Hematopoietic multipotent progenitor cell treated with erythropoietin and hydrocortisone succinate and interleukin-3 and kit ligand, for 4 days (in vitro differentiated cells): ENCODE results near the gene NECAB2.

ENCODE experiments used
- DNase-seq: peaks from one replicate; pipeline ENCODE4 v3.0.0-alpha.2; 2015

NECAB2 gene

DNA sequence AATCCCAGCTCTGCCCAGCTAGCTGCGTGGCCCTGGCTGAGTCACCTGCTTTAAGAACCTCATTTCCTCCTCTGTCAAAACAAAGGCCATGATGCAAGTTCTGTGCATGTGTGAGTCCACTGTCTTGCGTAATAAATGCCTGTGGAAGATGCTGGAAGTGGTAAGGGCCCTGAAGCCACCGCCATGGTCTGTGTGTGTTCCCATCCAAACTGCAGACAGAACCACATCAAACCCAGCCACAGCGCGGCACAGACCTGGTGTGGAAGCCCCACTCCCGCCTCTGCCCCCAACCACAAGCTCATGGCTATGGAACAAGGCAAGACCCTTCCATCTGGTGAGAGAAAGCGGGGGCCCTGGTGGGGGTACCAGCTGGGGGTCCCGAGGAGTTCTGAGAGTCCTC lies 26.0 kb downstream of the NECAB2 start:
- peak; percentile 65 for DNase-seq

DNA sequence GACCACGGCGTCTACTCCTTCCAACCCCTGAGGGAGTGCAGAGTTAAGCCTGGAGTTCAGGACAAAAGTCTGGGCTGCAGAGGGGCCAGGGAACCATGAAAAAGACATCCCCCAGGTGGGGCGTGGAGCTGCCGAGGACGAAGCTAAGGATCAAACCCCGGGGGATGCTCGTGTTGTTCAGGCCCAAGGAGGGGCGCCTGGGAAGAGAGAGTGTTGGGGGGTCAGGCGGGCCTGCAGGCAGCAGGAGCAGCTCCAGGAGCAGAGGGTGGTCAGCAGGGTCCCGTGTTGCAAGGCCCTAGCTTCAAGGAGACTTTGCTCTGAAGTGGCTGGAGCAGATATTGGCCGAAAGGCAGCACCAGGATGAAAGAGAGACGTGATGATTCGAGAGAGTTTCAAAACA lies 26.7 kb downstream of the NECAB2 start:
- no peak for DNase-seq

DNA sequence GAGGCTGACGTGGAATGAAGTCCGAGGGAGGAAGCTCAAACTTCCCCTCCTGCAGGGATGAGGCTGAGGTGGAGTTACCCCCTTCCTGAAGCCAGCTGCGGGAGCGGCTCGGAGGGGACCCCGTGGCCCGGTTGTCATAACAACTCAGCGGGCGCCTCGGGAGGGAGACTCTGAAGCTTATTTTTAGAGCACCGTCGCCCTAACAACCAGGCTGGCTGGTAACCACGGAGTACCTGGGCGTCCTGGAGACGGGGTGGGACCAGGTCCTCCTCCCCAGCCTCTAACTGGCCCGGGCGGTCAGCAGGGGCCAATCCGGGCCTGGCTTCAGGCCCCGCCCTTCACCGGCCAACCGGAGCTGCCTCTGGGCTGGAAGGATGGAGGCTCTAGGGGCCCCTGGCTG lies 27.7 kb downstream of the NECAB2 start:
- no peak for DNase-seq

DNA sequence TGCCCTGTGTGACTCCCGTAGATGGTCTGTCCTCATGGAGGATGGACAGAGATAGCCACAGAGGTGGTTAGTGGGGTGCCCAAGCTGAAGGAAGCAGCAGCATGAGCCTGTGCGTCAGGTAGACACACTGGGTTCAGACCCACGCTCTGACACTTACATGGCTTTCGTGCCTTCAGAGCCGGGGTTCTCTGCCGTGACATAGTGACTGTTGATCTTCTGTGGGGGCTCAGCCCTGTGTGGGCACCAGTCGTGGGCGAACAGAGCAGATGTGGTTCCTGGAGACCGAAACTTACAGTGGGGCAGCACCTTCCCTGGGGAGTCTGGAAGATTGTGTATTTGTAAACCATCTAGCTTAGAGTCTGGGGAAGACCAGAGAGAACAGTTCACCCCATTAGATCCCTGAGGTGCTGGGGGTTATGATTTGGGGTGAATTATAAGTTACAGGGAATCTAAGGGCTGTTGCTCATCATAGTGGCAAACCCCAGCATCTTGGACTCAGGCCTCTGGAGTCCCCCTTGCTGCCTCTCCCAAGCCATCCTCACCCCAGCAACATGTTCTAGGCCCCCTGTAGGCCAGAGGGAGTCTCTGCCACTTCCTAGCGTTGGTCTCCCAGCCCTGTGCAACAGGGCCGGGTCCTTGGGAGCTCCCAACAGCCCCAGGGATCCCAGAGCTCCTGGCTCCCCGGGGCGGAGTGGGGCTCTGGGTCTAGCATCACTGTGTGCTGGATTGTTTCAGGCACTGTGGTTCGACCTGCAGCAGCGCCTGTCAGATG lies 28.6 kb downstream of the NECAB2 start:
- DNase-seq: no peak

DNA sequence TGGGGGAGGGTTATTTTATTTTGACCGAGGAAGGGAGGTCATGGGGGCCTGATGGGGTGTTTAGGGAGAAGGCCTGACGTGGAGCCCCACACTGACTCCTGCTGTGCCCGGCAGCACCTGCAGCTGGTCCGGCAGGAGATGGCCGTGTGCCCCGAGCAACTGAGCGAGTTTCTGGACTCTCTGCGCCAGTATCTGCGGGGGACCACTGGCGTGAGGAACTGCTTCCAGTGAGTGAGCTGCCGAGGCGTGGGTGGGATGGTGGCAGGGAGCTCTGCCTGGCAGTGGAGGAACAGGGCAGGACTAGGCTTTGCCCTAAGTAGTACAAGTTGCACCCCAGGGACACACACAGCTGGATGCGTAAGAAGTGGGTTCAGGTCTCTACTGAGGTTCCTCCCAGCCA lies 30.0 kb downstream of the NECAB2 start:
- no peak for DNase-seq

DNA sequence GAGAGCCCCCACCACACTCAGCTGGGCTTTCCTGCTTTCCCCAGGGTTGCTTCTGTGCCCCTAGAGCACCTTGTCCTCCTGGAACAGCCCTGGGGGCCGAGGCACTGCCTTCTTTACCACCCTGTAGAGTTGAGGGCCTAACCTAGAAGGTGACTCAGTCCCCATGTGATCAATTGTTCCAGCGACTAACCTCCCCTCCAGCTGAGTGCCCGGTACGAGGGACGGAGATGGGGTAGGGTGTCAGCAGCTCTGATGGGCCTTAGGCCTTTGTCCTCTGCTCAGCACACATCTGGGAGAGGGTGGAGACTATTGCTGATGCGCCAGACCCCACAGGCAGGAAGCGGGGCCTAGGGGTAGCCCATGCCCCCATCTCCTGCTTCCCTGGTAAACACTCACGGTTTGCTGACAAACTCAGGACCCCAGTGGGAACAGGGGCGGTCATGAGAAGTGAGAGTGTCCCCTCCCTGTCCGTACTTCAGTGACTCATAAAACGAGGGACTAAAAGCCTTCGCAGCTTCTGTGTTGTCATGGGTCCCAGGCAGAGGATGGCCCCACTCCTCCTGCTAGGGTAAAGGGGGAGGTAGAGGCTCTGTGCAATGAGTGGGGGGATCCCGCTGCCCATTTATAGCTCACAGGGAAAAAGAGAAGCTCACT lies 33.1 kb downstream of the NECAB2 start:
- DNase-seq: no peak

DNA sequence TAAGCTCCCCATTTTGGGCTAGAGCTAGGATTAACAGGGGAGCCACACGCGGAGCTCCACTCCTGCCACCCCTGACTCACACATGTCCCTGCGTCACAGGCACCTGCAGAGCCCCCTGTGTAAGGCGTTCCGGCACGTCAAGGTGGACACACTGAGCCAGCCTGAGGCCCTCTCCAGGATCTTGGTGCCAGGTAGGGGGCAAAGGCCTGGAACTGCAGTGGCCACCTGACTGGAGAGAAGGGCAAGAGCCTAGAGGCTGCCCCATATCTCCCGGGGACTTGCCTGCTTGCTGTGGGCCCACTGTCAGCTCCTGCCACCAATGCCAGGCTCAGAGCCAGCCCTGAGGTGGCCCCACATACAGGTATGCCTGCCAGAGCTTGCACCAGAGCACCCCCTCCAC lies 33.7 kb downstream of the NECAB2 start:
- DNase-seq: no peak

DNA sequence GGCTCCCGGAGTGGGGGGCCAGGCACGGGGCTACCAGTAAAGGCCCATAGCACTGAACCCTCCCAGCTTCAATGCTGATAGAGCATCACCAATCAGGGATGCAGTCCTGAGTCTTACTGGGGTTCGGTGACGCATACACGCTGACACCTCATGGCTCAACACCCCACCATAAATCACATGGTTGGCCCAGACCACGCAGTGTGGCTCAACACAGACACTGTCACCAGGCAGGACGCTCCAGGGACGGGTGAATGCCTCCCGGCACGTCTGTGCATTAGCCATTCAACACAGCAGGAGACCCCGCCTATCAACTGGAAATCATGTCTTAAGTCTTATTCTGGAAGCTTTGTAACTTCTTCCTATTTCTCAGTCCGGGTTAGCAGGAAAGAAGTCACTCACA lies 35.0 kb downstream of the NECAB2 start:
- no peak for DNase-seq

DNA sequence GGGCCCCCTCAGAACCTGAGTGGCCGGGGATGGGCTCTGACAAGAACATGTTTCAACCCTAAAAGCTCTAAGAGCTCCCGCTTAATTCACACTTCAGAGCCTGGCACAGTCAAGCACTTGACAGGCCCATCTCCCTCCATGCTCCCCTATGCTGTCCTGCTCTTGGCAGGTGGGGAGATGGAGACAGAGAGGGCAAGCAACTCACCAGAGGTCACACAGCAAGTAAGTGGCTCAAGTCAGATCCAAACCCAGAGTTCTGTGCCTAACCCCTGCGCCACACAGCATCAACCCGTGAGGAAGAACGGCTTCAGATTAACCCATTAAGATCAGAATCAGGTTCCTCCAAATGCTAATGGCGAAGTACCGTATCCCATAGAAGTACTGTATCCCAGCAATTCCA lies 36.4 kb downstream of the NECAB2 start:
- DNase-seq: no peak

DNA sequence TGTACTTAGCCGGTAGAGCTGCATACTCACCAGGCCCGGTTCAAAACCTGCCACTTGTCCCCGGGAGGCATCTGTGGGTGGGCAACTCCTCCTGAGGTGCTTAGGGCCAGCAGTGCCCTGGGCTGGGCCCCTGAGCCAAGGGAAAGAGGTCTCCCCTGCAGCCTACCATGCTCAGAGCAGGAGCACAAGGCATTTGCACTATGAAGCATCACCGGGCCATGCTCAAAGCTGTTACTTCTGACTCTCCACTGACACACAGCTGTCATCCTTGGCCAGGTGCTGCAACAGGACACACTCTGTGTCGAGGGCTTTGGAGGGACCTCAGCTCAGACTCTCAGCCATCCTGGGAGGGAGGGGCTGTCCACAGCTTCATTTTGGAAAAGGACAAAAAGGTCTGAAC lies 37.3 kb downstream of the NECAB2 start:
- DNase-seq: no peak

DNA sequence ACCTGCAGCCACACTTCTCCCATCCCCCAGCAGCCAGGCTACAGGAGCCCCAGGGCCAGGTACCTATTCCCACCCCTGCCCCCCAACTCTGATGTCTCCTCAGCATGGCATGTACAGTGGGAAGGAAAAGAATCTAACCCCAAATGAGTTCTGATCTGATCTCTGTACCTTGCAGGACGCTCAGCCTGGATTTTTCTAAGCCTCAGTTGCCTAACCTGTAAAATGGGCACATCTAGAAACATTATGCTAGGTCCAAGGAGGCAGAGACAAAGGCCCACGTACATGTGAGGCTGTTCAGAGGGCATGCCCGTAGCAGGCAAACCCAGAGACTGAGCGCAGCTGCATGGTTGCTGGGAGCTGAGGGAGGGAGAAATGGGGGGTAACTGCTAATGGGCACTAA lies 39.5 kb downstream of the NECAB2 start:
- DNase-seq: no peak

DNA sequence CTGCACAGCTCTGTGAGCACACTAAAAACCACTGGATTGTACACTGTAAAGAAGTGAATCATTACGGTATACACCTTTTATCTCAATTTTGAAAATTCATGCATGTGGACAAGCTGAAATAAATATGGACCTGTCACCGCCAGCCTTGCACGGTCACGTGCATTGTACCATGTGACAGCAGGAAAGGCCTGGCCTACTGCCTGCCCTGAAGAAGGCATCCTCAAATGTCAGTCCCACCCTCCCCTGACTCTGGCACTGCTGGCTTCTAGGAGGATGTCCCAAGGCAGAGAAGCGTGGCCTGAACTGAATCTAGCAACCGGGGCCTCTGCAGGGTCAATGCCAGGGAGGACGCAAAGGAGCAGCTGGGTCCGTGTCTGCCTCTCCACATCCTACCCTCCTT lies 39.9 kb downstream of the NECAB2 start:
- DNase-seq: no peak

DNA sequence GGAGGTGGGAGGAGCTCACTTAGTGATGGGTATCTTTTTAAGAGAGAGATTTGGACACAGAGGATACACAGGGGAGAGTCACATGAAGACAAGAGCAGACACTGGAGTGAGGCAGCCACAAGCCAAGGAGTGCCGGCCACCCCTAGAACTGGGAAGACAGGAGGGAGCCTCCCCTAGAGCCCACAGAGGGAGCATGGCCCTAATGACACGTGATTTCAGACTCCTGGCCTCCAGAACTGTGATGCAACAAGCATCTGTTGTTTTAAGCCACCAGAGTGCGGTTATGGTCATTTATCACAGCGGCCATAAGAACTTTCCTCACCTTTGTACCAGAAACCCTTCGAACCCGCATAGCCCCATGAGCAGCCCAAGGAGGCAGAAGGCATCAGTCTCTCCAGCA lies 41.2 kb downstream of the NECAB2 start:
- DNase-seq: no peak

DNA sequence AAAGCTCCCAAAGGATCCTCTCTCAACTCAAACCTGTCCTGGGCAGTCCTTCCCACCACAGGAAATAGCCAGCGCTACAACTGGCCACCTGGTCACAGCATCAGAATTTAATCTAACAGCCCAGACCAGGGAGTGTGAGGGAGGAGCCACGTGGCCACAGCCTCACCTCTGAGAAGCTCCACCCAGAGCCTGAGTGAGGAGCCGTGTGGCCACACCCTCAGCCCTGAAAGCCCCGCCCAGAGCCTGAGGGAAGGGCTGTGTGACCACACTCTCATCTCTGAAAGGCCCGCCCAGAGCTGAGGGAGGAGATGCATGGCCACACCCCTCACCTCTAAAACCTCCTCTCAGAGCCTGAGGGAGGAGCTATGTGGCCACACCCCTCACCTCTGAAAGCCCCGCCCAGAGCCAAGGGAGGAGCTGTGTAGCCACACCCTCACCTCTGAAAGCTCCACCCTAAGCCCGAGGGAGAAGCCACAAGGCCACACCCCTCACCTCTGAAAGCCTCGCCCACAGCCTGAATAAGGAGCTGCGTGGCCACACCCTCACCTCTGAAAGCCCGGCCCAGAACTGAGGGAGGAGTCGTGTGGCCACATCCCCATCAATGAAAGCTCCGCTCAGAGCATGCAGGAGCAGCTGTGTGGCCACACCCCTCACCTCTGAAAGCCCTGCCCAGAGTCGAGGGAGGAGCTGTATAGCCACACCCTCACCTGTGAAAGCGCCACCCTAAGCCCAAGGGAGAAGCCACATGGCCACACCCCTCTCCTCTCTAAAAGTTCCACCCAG lies 45.9 kb downstream of the NECAB2 start:
- peak; percentile 97 for DNase-seq

DNA sequence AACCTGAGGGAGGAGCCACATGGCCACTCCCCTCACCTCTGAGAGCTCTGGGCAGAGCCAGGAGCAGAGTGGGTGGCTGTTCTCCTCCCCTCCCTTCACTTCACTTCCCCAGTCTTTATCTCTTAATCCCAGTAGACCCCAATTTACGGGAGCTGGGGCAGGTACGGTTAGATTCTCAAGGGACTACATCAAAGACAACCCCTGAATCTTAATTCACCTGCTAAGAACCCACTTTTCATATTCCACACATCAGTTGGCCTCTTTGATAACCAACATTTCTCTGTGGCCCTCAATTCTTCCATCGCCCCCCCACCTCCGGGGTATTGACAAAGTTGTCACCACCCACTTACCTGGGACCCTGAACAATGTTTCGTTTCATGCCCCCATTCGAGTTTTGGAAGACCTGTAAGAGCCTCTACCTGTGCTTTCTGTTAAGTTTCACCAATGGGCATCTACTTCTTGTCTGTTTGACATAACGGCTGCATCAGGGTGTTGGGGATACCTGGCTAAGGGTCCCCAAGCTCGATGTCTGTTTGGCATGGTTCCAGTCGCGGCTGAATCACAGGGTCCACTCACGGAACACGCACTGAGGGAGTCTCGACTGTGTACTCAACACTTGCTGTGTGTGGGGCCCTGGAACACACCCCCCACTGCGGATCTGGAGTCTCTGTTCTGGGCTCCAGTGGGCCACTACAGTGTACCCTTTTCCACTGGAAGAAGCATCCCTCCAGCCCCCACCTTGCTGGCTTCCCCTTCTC lies 46.7 kb downstream of the NECAB2 start:
- DNase-seq: no peak

DNA sequence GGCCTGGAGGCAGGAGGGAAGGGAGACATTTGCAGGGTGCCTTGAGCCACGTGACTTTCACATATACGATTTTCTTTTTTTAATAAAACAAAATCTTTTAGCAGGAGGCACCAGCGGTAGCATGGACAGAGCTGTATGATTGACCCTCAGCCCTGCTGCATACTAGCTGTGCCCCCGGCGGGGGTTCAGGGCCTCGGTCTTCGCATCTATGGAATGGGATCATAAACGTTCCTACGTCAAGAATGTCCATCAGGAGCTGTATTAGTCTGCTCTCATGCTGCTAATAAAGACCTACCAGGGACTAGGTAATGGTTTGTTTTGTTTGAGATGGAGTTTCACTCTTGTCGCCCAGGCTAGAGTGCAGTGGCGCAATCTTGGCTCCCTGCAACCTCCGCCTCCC lies 47.4 kb downstream of the NECAB2 start:
- no peak for DNase-seq

DNA sequence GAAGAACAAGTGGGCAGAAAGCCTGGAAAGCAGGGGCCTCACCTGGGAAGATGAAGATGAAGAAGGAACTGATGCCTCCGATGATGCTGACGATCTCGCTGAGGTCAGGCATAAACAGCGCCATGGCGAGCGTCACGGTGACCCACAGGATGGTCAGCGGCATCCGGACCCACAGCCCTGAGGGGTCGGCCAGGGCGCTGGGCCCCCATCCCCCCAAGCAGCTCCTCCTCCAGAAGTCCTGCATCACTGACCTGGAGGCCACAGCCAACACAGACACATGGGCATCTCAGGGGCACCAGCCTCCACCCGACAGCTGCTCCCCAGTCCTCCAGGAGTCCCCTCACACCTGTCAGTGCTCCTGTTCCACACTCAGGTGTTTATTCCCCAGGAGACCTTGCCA lies 48.4 kb downstream of the NECAB2 start:
- DNase-seq: no peak

DNA sequence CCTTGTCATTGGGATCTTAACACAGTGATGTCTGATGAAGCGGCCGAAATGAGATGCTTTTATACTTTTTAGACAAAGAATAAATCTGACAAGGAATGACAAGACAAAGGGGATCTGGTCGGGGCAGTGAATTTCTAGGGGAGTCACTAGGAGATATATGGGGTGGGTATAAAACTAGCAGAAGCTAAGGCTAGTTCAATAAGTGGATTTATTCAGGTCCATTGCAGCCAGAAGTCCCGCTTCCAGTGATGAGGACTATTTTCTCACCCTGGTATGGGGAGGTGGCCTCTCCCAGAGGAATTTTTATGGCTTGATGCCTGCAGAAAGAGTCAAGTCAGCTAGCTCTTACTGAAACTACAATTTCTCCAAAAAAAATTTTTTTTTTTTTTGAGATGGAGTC lies 50.7 kb downstream of the NECAB2 start:
- no peak for DNase-seq

DNA sequence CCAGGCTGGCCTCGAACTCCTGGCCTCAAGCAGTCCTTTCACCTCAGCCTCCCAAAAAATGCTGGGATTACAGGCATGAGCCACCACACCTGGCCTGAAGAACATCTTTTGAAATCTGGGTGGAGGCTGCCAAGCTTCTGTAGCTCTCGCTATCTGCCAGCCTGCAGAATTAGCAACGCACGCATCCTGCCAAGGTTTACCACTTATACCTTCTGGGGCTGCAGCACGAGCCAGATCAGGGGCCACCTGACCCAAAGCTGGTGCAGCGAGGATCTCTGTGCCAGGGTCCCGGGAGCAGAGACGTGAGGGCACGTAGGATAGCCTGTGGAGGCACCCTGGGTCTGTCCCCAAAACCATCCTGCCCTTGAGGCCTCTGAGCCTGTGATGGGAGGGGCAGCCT lies 52.3 kb downstream of the NECAB2 start:
- DNase-seq: no peak

DNA sequence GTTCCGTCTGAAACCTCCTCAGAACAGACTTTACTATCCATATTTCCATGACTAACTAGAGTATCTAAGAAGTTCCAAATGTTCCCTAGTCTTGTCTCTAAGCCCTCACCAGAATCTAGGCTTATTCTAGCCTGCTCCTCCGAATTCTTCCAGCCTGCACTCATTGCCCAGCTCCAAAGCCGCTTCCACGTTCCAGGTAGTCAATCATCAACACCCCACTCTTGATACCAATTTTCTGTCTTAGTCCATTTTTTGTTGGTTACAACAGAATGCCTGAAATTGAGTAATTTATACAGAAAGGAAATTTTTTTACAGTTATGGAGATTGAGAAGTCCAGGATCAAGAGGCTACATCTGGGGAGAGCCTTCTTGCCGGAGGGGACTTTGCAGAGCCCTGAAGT lies 53.4 kb downstream of the NECAB2 start:
- DNase-seq: no peak

DNA sequence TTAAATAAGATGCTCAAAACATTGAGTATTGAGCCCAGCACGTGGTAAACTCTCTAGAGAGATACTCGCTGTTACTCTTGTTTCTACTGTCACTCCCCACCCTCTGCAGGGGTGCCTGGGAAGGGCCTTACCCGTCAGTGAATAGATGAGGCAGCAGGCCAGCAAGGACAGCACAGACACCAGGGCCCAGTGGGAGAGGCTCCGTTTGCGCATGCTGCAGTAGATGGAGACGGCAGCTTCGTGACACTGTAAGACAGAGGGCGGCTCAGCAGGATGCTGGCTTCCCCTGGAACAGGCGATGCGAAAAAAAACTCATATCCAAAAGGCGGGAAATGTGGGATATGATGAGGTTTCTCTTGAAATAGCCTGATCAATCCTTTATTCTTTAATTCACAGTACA lies 54.6 kb downstream of the NECAB2 start:
- DNase-seq: no peak

DNA sequence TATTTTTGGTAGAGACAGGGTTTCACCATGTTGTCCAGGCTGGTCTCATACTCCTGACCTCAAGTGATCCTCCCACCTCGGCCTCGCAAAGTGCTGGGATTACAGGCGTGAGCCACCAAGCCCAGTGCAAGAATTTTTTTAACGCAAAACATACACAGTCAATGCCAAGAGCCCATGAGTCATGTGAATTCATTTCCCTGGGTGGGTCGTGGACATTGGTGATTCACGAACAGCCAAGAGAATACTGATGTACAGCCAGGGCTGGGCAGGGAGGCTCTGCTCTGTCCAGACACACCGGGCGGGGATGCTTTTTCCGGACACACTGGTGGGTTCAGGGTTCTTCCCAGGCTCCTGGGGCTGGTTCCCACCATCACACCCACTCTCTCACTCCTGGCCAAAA lies 56.8 kb downstream of the NECAB2 start:
- no peak for DNase-seq

DNA sequence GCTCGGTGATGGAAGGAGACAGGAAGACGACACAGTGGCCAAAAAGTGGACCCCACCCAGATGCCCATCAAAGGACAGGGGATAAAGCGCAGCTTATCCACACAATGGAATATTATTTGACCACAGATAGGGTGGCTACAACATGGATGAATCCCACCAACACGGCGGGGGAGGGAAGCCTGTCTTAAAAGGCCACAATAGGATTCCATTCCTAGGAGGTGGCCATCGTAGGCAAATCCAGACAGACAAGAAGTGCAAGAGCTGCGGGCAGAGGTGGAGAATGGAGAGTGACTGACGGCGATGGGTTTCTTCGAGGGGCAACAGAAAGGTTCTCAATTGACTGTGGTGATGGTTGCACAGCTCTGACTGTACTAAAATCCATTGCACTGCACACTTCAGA lies 58.6 kb downstream of the NECAB2 start:
- DNase-seq: no peak
